Smooth muscle cell (in vitro differentiated cells): ENCODE data around the gene NFKBIZ. TPM values are rescaled to one million over a fixed set of nuclear protein-coding genes. Genes with fewer than 3 reads are reported as not detected.

Experiments
- DNase-seq: peaks from one replicate; lab custom pipeline; 2025; ENCODE audit not compliant: unreplicated experiment; lab: John Stamatoyannopoulos, UW
- H2AFZ ChIP-seq: fragments of 200-600 bp; sonication (generic); 2 replicates; pipeline ENCODE4 v1.6.0; 2016; ENCODE audit warnings: antibody characterized with exemption, low read depth, mild to moderate bottlenecking
- H3F3A ChIP-seq: fragments of 200-600 bp; sonication (generic); 2 replicates; pipeline ENCODE4 v1.6.0; 2017; ENCODE audit warnings: antibody characterized with exemption, low read depth
- H3K27ac ChIP-seq: fragments of 200-600 bp; sonication (generic); 2 replicates; pipeline ENCODE4 v1.5.1; 2016; ENCODE audit warnings: low read depth, mild to moderate bottlenecking
- H3K27me3 ChIP-seq: fragments of 200-600 bp; sonication (generic); 2 replicates; pipeline ENCODE4 v1.6.1; 2016; ENCODE audit warnings: low read depth, mild to moderate bottlenecking
- H3K36me3 ChIP-seq: fragments of 200-600 bp; sonication (generic); 2 replicates; pipeline ENCODE4 v1.5.1; 2016; ENCODE audit warnings: low read depth
- H3K4me1 ChIP-seq: fragments of 200-600 bp; sonication (generic); 2 replicates; pipeline ENCODE4 v1.5.1; 2016; ENCODE audit warnings: low read depth
- H3K4me2 ChIP-seq: fragments of 200-600 bp; sonication (generic); 2 replicates; pipeline ENCODE4 v1.6.0; 2016; ENCODE audit warnings: mild to moderate bottlenecking
- H3K4me3 ChIP-seq: fragments of 200-600 bp; sonication (generic); 2 replicates; pipeline ENCODE4 v1.5.1; 2016; ENCODE audit warnings: mild to moderate bottlenecking
- H3K79me2 ChIP-seq: fragments of 200-600 bp; sonication (generic); 2 replicates; pipeline ENCODE4 v1.6.0; 2016; ENCODE audit warnings: low read depth, mild to moderate bottlenecking
- H3K9ac ChIP-seq: fragments of 200-600 bp; sonication (generic); 2 replicates; pipeline ENCODE4 v1.6.0; 2016; ENCODE audit warnings: low read depth
- H3K9me3 ChIP-seq: fragments of 200-600 bp; sonication (generic); replicated peaks from 2 replicates; pipeline ENCODE4 v1.5.1; 2016; ENCODE audit warnings: low read depth
- H4K20me1 ChIP-seq: fragments of 200-600 bp; sonication (generic); 2 replicates; pipeline ENCODE4 v1.6.0; 2016; ENCODE audit warnings: low read depth
- CTCF ChIP-seq: fragments of 200-600 bp; sonication (generic); IDR thresholded peaks from 2 replicates; pipeline ENCODE4 v1.5.1; 2017; ENCODE audit warnings: borderline replicate concordance, mild to moderate bottlenecking, antibody characterized with exemption; ENCODE audit not compliant: insufficient read depth, poor library complexity, severe bottlenecking
- WGBS: methylation state at CpG from one replicate; pipeline ENCODE4 v1.1.7; 2016; ENCODE audit warnings: low lambda C conversion rate; 5-methylcytosine and 5-hydroxymethylcytosine counted together
- polyA plus RNA-seq: library from polyadenylated mRNA; unstranded; fragments of >200 nt; fragmentation: Nextera tagmentation; extraction: Ambion mirVana; gene quantifications from 2 replicates; pipeline ENCODE4 v1.2.1, GENCODE V29; 2016
- total RNA-seq: library from RNA; depleted of rRNA; stranded (reverse); fragments of >200 nt; gene quantifications from 2 replicates; pipeline ENCODE4 v1.2.3, GENCODE V29; 2014

Gene NFKBIZ
- total and polyA plus RNA-seq, 2 experiments from 2014 or later, result 236 to 306 TPM

- no peak overlapping the region for H3K4me2 ChIP-seq
- peaks cover 7% of the 10 kb centered on the region for H3K9me3 ChIP-seq
- 95% methylated on average over 2 of the region's 2 CpGs for WGBS
Observed at GRCh38 chr3:101898039-101898438, 48.7 kb downstream of the NFKBIZ start.

GRCh38 chr3:101898752-101899169, 49.4 kb downstream of the NFKBIZ start:
- Histone ChIP-seq H2AFZ (no peak overlapping the region), H3K9ac (no peak overlapping the region), H3K27ac (no peak overlapping the region), H3K9me3 (peaks cover 7% of the 10 kb centered on the region), H4K20me1 (no peaks in the 10 kb centered on the region), H3K4me3 (no peak overlapping the region), H3K27me3 (no peaks in the 10 kb centered on the region), H3K4me1 (no peaks in the 10 kb centered on the region), H3K4me2 (no peak overlapping the region), H3K36me3 (no peaks in the 10 kb centered on the region), H3F3A (peaks cover 4% of the 10 kb centered on the region), H3K79me2 (no peaks in the 10 kb centered on the region)
- TF ChIP-seq CTCF, result no peak
- WGBS, result 62% methylated on average over 5 of the region's 5 CpGs
- DNase-seq, result no peak

More at GRCh38 chr3:101898039-101898438, 48.7 kb downstream of the NFKBIZ start:
- Histone ChIP-seq H3K27me3 (no peaks in the 10 kb centered on the region), H2AFZ (no peak overlapping the region), H4K20me1 (no peaks in the 10 kb centered on the region), H3K79me2 (no peaks in the 10 kb centered on the region), H3K4me1 (no peaks in the 10 kb centered on the region), H3K4me3 (no peak overlapping the region), H3K27ac (no peak overlapping the region), H3F3A (peaks cover 4% of the 10 kb centered on the region), H3K9ac (no peak overlapping the region), H3K36me3 (no peaks in the 10 kb centered on the region)
- no peak for DNase-seq
- no peak for TF ChIP-seq CTCF

GRCh38 chr3:101900316-101900715, 51.0 kb downstream of the NFKBIZ start:
- no peak for TF ChIP-seq CTCF
- no peaks in the 10 kb centered on the region for H3K4me1 ChIP-seq
- H3K36me3 ChIP-seq, result no peaks in the 10 kb centered on the region
- no peak overlapping the region for H3K9ac ChIP-seq
- H3K4me2 ChIP-seq, result no peak overlapping the region
- no peaks in the 10 kb centered on the region for H3K27me3 ChIP-seq
- no peak overlapping the region for H2AFZ ChIP-seq
- DNase-seq, result no peak
- H4K20me1 ChIP-seq, result no peaks in the 10 kb centered on the region
- peaks cover 4% of the 10 kb centered on the region for H3F3A ChIP-seq
- H3K9me3 ChIP-seq, result peaks cover 7% of the 10 kb centered on the region
- 68% methylated on average over 1 of the region's 1 CpG for WGBS
- H3K79me2 ChIP-seq, result no peaks in the 10 kb centered on the region
- no peak overlapping the region for H3K4me3 ChIP-seq
- peak overlapping the region; percentile 94 for H3K27ac ChIP-seq

GRCh38 chr3:101900736-101901135, 51.4 kb downstream of the NFKBIZ start:
- no peak overlapping the region for H2AFZ ChIP-seq
- H3K27ac ChIP-seq, result peak overlapping the region; percentile 94
- peaks cover 7% of the 10 kb centered on the region for H3K9me3 ChIP-seq
- 91% methylated on average over 2 of the region's 2 CpGs for WGBS
- H3K27me3 ChIP-seq, result no peaks in the 10 kb centered on the region
- no peaks in the 10 kb centered on the region for H3K4me1 ChIP-seq
- no peak overlapping the region for H3K9ac ChIP-seq
- no peak overlapping the region for H3K4me3 ChIP-seq
- no peak for DNase-seq
- no peak overlapping the region for H3K4me2 ChIP-seq
- H4K20me1 ChIP-seq, result no peaks in the 10 kb centered on the region
- TF ChIP-seq CTCF, result no peak
- H3F3A ChIP-seq, result peaks cover 4% of the 10 kb centered on the region
- H3K79me2 ChIP-seq, result no peaks in the 10 kb centered on the region
- no peaks in the 10 kb centered on the region for H3K36me3 ChIP-seq
